NCI-H187 treated with DMSO at 0.1 percent for 48 hours (cell line): ENCODE measurements around the gene IFI16.

ENCODE experiments used
- DNase-seq: peaks from one replicate; lab custom pipeline; 2025; lab: John Stamatoyannopoulos, UW

IFI16 gene

DNA sequence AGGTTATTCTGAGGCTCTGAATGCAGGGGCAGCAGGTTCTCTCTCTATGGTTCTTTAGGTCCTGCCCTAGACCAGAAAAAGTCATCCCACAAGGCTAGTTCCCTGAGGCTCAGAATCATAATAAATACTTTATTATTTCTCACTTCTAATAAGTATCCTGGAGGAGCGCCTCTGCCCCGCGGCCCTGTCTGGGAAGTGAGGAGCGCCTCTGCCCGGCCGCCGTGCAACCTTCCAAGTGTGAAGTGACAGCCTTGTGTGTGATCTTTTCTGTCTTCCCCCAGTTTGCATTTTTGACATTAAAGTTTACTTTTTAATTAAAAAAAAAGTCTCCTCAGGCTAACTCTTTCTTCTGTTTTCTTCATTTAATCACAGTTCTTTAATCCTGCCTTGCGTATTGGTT is 55.4 kb downstream of the IFI16 start:
- no peak for DNase-seq

DNA sequence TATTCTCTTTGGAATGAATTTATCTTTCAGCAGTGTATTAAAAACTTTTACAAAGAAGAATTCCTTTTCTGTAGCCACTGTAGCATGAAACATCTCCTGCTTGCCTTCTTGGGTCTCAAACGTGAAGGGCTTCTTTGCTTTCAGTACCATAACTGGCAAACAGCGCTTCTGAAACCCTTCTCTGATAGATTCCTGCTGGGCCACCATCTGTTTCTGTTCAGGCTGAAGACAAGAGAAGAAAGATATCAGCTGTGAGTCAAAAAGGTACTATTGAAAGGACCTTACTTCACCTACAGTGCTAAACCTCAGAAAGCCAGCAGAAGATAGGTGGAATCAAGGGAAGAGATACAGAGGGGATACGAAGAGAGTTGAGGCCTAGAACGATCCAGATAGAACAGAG is 56.4 kb downstream of the IFI16 start:
- DNase-seq: no peak

DNA sequence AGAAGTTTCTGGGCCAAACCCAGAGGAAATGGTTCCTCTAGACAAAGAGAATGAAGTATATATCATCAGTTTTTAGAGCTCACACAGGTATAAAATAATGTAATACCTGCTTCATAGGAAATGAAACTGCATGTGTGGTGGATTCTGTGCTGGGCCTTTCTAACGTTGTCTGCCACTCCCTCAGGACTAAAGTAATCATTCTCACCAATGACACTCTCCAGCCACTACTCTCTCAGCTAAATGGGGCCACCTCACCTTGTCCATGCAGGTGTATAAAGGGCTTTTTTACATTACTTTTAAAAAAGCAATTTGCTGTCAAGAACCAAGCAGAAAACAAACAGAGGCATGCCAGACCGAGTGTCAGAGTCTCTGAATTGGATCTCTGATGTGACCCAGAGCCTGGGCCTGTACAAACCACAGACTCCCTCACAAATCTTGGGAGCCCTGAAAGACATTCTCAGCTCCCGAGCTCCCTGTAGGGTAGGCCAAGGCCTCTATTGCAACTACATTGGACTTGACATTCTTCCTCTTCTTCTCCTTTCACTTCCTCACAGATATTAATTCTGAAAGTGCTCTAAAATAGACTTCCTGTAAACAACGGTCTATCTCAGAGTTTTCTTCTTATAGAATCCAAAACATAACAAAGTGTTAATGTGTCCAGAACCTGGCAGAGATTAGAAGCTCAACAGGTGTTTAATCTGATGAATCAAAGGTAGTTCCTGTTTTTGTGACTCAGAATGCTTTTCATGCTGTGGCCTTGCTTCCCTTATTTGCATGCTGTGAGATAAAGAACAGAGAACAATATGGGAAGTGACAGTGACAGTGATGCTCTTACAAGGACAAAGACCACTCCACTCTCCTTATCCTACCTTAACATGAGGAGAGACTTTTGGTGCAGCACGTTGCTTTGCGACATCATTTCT is 58.3 kb downstream of the IFI16 start:
- no peak for DNase-seq

DNA sequence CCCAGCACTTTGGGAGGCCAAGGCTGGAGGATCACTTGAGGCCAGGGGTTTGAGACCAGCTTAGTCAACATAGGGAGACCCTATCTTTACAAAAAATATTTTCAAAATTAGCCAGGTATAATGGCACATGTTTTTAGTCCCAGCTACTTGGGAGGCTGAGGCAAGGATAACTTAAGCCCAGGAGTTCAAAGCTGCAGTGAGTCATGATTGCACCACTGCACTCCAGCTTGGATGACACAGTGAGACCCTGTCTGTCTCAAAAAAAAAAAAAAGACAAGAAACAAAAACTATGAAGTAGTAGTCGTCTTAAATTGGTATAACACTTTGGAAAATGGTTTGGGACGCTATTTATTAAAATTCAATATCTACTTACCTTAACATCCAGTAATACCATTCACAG is 59.2 kb downstream of the IFI16 start:
- no peak for DNase-seq

DNA sequence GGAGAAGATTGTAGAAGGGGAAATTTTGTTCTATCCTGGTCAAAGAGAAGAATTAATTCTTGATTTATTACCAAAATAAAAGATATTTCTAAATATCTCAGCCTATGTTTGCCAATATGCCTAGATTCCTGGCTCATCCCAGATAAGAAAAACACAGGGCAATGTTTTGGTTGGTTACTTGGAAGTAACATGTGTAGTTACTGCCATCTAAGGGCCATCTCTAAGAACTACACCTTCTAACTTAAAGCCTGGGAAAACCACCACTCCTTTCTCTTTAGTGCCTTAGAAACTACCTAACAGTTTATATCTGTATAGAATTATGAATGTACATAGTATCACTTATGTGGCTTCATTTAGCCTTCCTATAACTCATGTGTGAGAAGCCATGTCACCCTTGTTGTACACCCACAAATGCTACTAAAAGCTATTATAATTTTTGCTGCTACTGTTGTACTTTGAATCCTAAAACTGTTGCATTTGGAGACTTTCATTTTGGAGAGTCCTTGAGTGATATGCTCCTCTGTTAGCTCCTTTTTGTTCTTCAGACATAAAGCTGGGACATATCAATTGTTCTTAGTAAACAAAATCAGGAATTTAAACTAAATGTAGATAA is 62.4 kb downstream of the IFI16 start:
- no peak for DNase-seq

DNA sequence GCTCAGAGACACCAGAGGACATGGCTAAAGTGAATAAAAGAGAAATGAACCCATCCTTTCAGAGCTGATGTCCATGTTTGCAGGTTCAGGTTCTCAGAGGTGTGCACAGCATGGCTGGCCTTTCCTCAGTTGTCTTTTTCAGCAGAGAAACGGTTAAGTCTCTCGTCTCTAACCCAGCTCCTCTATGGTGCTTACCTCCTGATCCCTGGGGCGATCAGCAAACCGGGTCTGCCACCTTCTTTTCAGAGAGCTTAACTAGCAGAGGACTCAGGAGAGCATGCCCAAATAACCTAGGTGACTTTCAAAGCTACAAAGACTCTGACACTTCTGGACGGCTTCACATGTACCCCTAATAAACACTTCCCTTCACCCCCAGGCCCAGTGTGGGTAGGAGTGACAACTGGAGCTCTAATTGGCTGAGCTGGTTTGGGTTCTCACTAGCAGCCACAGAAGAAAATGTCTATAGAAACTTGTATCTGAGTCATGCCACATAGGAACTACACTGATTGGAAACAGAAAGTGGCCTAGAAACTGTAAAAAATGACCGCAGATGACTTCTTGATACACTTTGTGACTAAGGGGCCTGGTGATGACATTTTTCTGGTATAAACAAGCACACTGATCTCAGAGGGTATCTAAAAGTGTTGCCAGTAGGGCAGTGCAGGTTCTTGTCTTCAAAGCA is 66.9 kb downstream of the IFI16 start, which contains the start of gene AIM2:
TSS of gene AIM2 (minus strand) at position 329 of the 682 bp plus-strand sequence. CDS start 3,267 bp downstream, outside the sequence.
- DNase-seq: no peak

DNA sequence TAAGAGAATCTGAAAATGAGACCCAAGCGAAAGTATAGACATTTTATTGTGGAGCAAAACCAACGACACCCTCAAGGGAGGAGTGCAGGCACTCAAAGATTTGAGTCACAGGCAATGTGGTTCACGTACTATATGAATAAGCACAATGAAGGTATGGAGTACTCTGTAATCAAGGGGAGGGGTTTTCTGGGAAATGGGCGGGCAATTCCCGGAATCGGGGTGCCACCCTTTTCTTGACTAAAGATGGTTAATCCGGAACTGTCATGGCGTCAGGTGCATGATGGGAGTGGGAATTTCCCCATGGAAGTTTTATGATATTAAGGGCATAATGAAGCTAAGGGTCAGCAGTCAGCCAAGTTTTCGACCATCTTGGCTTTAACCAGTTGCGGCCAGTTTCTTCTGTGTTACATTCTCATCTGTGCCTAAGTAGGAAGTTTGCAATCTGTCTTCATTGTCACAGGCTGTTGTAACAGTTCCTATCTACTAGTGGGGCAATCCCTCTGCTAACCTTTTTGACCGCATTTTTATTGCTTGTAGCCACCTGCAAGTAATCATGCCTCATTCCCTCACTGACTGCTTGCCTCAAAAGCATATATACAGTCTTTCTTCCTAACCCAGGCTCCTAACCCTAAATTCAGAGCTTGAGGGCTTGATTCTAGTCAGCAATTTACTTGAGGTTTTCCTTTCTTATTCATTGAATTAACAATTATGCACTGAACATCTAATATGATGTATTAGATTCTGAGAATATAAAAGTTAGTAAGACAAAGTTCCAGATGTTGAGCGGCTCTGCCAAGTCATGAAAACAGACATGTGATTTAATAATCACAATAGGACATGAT is 67.6 kb downstream of the IFI16 start:
- DNase-seq: no peak

DNA sequence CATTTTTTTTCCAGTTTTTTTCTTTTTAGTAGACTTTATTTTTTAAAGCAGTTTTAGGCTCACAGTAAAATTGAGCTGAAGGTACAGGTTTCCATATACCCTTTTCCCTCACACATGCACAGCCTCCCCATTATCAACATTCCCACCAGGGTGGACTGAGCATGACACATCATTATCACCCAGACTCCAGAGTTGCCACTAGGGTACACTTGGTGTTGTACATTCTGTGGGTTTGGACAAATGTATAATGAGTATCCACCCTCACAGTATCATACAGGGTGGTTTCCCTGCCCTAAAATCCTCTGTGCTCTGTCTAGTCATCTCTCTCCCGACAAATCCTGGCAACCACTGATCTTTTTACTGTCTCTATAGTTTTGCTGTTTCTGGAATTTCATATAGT is 69.8 kb downstream of the IFI16 start:
- DNase-seq: no peak

DNA sequence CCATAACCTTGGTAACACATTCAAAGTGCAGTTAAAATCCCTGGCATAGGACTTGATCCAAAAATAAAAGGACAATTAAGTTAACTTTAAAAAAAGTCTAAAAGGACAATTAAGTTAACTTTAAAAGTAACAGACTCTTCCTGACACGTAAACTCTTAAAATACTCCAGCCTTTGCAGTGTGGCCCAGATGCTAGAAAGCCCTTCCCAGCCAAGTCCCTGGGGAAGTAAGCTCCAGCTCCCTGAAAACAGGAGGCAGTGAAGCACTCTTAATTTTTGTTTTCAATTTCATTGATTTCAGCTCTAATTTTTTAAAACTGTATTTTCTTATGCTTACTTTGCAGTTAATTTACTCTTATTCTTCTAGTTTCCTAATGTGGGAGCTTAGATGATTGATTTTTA is 71.9 kb downstream of the IFI16 start:
- DNase-seq: no peak

DNA sequence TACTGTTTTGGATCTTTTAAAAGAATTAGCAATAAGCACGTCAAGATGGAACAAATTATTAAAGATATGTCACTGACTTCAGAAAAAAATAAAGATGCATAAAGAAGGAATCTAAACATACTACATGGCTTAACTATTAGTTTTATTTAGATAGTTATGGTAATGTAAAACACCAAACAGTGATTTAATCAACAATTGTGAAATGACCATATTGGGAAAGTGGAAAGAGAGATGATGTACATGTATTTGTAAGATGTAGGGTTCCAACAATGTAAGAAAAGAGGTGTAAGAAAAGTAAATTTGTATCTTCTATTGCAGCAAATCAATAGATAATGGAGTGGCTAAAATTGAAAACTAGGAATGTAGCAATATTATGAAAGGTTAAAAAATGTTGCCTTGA is 73.3 kb downstream of the IFI16 start:
- DNase-seq: no peak

DNA sequence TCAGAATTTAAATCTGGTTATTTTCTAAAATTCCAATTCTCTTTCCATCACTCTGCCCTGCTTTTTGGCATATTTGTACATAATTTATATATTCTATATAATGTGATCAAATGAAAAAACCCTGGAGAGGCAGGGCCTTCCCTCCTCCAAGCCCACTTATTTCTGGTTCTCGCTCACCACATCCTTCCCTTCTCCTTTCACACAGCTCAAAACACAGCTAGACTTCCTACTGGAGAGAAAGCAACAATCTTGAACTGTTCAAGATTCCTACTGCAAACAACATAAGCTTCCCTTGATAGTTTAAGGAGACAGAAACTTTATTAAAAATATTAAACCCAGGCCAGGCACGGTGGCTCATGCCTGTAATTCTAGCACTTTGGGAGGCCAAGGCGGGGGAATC is 74.4 kb downstream of the IFI16 start:
- DNase-seq: no peak

DNA sequence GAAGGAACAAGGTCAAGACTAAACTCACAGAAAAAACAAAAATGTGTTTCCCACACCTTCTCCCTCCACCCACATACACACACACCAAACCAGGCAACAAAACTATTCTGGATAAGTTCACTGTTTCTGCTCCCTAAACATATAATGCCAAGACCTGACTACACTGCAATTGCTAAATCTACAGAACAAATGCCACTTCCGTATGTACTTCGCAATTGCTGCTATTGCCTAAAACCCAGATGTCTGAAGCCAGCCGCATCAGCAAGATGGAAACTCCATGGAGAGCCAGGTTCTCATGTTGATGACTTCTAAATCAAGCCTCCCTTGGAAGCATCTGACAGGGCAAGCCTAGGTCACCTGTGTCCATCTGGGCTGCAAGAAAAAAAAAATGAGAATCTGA is 75.2 kb downstream of the IFI16 start:
- DNase-seq: no peak

DNA sequence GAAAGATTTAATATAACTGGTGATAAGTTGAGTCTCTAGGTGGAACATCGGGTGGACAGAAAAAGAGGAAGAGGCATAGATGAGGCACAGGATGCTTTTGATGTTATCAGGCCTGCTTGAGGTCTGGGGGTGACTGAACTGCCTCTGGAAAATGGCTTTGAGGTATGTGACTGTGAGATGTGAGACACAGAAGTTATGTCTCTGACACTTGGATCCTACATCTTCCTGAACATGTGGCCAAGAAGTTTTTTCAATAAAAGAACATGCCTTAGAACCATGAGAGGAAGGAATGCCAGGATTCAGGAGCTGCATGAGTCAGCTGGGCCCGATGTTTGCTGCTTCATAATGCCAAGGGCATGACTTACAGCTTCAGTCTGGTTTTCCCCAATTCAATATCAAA is 78.3 kb downstream of the IFI16 start:
- DNase-seq: no peak

DNA sequence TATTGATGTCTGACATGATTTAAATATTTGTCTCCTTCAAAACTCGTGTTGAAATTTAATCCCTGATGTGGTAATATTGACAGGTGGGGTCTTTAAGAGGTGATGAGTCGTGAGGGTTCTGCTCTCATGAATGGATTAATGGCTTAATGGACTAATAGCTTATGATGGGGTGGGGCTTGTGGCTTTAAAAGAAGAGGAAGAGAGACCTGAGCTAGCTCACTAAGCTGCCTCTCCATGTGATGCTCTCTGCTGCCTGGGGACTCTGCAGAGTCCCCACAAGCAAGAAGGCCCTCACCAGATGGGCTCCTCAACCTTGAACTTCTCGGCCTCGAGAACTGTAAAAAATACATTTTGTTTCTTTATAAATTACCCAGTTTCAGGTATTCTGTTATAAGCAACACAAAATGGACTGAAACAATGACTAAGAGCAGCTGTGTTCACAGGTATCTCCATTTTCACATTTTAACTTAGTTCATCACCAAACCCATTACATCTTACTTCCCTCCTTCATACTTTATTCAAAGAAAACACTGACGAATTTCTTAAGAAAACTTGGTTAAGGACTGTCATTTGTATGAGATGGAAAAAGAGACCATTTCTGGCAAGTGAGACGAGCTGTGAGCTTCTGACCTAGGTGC is 79.0 kb downstream of the IFI16 start:
- no peak for DNase-seq

DNA sequence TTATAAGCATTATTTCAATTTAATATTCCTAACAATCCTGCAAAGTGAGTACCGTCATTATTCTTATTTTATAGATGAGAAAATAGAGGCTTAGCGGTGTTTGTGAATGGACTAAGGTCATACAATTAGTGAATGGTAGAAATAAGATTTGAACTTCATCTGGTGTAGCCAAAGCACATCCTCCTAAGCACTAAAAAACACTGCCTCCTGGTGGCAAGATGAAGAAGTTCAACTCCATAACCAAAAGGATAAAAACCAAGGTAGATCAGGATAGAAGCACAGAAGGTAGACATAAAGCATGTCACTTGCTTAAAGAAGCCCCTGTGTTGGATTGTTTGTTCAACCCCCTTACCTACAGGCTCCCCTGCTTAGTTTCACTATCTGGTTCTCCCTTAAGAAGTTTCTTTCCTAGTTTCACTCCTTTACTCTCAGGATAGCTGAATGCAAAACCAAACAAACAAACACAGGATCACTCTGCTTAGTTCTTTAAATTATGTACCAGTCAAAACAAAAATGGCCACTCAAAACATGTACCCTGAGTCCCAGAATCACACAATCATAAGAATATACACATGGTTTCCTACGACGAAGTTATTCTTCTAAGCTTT is 79.6 kb downstream of the IFI16 start:
- no peak for DNase-seq

DNA sequence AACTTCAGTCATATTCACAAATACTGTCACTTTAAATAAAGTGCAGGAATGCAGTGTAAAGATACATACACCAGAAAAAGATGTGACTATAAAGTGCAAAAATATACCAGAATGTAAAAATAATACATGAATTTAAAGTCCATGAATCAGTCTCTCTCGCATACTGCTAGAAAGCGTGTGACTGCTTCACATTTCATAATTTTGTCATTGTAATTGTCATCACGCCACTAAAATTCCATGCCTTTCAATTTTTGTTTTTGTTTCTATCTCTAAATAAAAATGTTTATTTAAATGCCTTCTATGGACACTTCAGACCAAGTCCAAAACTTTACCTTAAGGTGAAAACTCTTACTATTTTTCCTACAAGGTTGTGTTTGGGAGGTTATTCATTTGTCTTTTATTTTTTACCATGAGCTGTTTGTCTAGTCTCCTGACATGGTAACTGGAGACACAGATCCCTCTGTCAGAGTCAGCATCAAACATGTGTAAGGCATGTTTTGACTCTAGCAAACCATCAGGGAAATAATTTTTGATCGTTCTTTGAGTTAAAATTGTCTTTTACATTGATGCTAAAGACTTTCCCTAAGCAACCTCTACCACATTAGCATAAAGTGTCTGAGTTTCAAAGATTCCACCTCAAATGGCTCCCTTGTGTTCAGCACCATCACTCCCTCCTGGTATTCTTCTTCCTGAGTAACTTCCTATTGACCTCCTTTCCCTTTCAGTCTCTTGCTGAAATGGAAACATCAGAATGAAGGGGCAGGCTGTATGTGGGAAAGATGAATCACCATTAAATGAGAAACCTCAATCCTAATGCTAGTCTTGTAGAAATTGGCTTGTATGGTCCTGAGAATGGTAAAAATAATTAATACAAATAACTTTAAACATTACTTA is 80.8 kb downstream of the IFI16 start:
- no peak for DNase-seq

DNA sequence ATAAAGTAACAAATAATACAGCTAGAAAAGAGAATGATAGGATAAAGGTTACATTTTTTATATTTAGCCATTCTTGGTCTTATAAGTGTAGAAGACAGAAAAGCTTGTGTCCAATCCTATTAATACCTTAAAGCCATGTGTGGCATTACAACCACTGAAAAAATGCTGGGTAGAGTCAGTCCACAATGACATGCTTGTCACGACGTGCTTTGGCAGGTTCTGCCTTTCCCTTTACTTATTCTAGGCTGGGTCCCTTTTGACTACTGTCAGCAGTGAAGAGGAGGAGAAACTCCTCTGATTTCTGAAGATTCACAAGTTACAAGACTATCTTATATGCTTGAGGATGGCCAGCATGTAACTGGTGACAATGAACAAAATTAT is 81.5 kb downstream of the IFI16 start:
- DNase-seq: no peak

DNA sequence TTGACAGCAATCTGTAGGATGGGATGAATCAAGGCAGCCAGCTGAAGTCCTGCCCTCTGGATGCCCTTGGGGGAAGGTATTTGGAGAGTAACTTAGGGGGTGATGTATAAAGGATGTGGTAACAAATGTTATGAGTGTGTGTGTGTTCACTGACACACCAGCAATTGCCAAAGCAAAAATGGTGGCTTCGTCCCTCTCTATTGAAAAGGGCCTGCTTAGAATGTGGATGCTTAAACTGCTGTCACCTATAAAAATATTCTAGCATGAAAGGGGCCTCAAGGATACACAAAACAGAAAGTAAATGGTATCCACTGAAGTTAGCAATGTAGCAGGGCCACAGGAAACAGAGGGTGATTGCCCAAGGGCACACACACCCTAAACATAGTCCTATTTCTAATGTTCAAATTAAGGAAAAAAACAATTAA is 81.9 kb downstream of the IFI16 start:
- no peak for DNase-seq

DNA sequence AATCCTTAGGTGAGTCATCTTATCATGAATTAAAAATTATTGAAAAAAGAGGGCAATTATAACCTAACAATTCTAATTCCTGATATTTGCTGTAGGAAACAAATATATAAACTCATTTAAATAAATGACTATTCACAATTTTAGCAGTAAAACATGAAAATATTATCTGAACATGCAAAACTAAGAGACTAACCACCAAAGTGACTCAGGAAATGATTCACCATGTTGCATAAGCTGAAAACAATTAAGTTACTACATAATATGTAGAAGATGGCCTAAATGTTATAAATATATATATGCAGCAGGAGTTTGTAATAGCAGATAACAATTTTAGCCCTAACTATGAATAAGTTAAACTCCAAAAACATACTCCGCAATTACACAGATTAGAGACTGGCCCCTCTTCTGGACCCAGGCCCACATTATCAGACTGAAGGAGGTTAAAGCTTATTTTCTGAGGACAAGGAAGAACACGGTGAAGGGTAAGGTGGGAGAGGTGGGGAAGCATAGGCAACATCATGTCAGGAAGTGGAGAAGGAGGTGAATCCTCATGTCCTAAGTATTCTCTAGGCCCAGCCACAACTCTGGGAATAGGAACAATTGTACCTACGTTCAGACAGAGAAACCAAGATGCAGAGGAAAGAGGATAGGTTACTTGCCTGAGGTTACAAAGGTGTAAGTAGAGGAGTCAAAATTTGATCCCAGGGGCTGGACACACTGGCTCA is 82.5 kb downstream of the IFI16 start:
- DNase-seq: no peak
